ENCODE data around the gene LCOR. TPM values are rescaled to one million over a fixed set of nuclear protein-coding genes. Genes with fewer than 3 reads are reported as not detected.

LCOR gene
- total RNA-seq, 1 experiment from 2014 or later: 56.5 TPM

GRCh38 chr10:97038688-97039087, 206.6 kb downstream of the LCOR start:
- DNase-seq (ENCODE audit: low spot score): no peak
- in situ Hi-C loops (cut with HindIII; ENCODE audit: low sequenced_read_pairs): no loop called here

DNA sequence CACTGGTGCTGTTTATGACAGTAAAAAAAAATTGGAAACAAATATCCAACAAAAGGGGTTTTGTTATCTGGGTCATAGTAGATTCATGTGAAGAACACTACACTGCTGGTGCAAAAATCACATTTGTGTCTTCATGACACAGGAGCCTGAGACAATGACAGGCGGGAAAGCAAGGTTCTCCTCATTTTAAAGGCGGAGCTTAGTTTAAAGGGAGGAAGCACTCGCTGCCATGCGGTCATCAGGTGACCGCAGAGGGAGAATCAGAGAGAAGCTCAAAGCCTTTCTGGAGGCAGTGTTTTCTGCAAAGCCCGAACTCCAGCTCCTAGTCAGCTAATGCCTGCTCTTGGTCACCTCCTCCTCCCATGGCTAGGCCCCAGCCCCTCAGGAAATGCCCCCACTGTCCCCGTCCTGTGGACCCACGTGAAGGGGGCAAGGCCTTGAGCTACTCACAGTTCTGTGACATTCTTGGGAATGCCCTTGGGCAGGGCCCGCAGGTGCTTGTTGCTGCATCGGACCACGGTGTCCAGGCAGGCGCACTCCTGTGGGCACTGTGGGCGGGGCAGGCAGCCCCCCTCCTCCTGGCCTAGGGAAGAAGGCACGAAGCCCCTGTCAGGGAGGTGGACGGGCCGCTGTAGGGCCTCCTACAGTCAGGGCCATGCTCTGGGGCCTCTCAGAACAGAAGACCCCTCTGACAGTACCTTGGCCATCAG, 207.6 kb downstream of the LCOR start:
- no peak for DNase-seq (ENCODE audit: low spot score)
- in situ Hi-C loops (cut with HindIII; ENCODE audit: low sequenced_read_pairs): no loop called here

GRCh38 chr10:97040248-97040584, 208.1 kb downstream of the LCOR start:
- in situ Hi-C loops (cut with HindIII; ENCODE audit: low sequenced_read_pairs): no loop called here
- DNase-seq (ENCODE audit: low spot score): no peak

DNA sequence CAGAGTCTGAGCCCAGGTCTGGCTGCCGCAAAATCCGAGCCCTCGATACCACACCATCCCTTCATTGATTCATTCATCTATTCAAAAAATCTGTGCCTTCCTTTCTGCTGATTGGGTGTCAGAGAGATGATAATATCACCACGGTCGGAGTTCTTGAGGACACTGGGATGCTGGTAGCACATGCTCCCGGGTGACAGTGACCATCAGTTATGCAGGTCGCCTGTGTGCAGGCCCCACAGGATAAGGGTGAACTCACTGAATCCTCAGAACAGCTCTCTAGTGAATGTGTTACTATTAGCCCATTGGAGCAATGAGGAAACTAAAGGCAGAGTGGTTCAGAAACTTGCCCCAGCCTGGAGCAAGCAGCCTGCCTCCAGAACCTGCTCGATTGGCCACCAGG, 208.6 kb downstream of the LCOR start:
- no peak for DNase-seq (ENCODE audit: low spot score)
- in situ Hi-C loops (cut with HindIII; ENCODE audit: low sequenced_read_pairs): no loop called here

DNA sequence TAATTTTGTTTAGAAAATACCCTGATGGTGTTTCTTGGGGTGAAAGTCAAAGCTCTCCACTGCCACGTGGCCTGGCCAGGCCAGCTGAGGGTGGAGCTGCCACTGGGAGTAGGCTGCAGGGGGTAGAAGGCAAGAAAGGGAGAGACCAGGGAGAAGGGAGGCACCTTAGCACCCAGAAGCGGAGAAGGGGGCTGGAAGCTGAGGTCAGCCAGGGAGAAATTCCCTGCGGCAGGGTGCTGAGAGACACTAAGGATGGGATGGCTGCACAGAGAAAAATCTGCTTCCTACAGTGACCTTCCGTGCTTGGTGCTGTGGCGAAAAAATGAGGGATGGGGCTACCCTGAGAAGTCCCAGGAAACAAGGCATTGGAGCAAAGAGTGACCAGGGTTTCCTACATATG, 210.0 kb downstream of the LCOR start:
- in situ Hi-C loops (cut with HindIII; ENCODE audit: low sequenced_read_pairs): no loop called here
- DNase-seq (ENCODE audit: low spot score): no peak

DNA sequence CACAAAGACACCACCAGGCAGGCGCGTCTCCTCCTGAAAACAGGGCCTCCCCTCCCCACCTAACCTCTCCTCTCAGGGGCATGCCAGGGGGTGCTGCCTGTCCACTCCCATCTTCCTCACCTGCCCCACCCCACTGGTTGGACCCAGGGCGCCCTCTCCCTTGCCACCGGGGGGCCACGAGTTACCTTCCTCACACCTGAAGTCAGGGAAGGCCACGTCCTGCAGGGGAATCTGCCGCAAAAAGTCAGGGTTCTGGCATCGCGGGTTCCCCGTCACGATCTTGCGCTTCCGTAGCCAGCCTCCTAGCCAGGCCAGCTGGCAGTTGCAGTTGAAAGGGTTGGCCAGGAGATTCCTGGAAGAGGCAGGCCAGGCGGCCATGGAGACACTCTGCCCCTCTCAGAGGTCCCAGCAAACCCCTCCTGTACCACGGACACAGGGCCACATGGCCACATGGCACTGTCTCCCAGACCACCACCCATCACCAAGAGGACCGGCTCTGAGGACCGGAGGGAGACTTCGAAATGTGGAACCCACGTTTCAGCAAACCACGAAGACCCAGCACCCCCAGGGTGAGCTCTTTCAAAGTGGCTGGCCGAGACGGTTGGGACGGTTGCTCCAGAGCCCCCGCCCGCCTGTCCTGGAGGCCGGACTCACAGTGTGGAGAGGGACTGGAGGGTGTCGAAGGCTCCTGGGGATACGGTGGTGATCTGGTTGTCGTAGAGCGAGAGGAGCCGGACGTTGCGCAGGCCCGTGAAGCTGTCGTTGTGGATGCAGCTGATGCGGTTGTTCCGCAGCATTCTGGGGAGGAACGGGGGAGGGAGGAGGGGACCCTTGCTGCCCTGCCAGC, 210.8 kb downstream of the LCOR start:
- in situ Hi-C loops (cut with HindIII; ENCODE audit: low sequenced_read_pairs): no loop called here
- no peak for DNase-seq (ENCODE audit: low spot score)

GRCh38 chr10:97043563-97043855, 211.4 kb downstream of the LCOR start:
- in situ Hi-C loops (cut with HindIII; ENCODE audit: low sequenced_read_pairs): no loop called here
- DNase-seq (ENCODE audit: low spot score): no peak

Other genes starting within 250 kb of the LCOR start
- 39.3 and 64.1 TPM in 2 replicates for gene TM9SF3, start 245.3 kb upstream of the LCOR start, total RNA-seq (2014; rRNA removed; shearing (Covaris generic))
- gene PIK3AP1, start 111.8 kb upstream of the LCOR start, total RNA-seq (2014; rRNA removed; shearing (Covaris generic)): 0.51 and 0.62 TPM in 2 replicates

All from G401 (cell line).